Measurements from ENCODE around the gene ZNF19.
"Not testable (repeated sequence)": the region's sequence is repeated elsewhere in the genome, so short reads cannot be mapped to it uniquely, and the experiment has no call there.

The ZNF19 gene

DNA sequence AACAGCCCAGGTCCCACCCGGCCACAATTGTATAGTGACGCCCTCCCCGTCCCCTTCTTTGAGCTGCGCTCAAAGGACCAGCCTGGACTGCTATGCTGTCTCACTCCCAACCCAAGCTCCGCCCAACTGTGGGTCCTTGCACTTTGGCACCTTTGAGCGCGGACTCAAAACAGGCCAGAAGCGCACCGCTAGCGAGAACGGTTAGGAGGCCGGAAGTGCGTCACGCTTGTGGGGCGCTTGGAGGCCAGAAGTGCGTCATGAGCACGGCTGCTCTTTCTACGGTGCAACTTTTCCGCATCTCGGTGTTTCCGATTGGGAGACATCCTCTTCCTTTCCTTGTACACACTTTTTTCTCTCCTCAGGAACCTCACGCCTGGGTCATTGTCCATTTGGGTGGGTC, at the start of gene ZNF19:
Gene ZNF19, minus strand, starts transcription at position 203 of the 400 bp plus-strand sequence. CDS start 7,210 bp downstream, outside the sequence.
- DNase-seq (ENCODE audit: low read depth in 2 of 2), result no peak

DNA sequence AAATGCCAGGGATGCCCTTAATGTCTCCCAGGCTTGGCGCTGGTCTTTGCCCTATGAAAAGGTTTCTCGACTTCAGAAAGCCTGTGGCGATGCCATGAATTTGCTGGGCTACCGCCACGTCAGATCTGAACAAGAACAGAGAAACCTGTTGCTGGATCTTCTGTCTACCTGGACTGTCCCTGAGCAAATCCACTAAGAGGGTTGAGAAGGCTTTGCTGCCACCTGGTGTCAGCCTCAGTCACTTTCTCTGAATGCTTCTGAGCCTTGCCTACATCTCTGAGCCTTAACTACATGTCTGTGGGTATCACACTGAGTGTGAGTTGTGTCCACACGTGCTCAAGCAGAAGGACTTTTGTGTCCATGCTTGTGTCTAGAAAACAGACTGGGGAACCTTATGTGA, 48.5 kb upstream of the ZNF19 start:
- DNase-seq (ENCODE audit: low read depth in 2 of 2), result no peak

DNA sequence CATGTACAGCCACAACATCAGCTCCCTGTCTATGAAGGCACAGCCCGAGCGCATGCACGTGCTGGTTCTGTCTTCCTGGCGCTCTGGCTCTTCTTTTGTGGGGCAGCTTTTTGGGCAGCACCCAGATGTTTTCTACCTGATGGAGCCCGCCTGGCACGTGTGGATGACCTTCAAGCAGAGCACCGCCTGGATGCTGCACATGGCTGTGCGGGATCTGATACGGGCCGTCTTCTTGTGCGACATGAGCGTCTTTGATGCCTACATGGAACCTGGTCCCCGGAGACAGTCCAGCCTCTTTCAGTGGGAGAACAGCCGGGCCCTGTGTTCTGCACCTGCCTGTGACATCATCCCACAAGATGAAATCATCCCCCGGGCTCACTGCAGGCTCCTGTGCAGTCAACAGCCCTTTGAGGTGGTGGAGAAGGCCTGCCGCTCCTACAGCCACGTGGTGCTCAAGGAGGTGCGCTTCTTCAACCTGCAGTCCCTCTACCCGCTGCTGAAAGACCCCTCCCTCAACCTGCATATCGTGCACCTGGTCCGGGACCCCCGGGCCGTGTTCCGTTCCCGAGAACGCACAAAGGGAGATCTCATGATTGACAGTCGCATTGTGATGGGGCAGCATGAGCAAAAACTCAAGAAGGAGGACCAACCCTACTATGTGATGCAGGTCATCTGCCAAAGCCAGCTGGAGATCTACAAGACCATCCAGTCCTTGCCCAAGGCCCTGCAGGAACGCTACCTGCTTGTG, 47.8 kb upstream of the ZNF19 start:
- no peak for DNase-seq (ENCODE audit: low read depth in 2 of 2)

DNA sequence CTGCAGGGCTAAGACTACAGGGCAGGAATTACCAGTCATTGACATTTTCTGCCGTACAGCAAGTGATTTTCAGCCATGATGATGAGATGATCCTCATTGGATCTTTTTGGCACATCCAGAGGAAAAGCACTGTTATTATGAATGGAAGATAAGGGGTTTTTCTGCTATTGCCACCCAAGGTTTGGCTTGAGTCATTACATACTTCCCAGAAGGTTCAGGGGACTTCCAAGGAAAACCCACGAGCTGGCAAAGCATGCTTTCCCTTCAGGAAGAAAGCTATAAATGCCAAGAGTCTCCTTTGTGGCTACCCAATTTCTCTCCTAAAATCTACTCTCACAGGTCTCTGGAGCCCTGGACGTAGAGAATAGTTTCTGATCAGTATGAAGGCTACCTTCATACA, 43.2 kb upstream of the ZNF19 start:
- no peak for DNase-seq (ENCODE audit: low read depth in 2 of 2)

DNA sequence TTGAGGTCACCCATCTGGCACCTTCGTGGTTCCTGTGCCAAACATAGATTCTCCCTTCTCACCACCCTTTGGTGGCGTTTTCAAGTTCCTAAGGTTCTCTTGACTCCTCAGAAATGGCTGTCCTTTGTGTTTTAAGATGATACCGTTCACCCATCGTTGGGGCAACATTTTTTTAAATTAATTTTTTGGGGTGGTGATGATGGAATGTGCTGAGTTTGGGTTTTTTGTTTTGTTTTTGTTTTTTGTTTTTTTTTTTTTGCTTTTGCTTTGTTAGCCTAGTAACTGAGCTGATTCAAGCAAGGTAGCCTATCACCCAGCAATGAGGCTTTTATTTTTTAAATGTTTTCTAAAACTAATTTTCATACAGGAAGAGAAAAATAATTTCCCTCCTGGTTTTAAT, 39.7 kb upstream of the ZNF19 start:
- no peak for DNase-seq (ENCODE audit: low read depth in 2 of 2)

DNA sequence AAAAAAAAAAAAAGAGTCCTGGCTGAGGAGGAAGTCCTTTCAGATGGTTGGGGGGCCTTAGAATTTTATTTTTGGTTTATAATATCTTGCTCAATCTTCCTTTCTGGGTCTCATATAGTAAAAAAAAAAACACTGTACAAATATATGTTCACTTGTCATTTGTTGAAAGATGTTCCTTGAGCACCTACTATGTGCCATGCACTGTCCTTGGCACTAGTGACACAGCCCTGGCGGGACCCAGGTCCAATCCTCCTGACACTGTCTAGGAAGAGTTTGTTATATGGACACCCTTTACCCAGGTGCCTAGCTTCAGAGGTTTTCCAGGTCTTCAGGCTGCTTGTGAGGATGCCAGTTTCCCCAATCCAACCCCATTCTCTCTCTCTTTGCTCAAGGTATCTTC, 39.1 kb upstream of the ZNF19 start:
- no peak for DNase-seq (ENCODE audit: low read depth in 2 of 2)

DNA sequence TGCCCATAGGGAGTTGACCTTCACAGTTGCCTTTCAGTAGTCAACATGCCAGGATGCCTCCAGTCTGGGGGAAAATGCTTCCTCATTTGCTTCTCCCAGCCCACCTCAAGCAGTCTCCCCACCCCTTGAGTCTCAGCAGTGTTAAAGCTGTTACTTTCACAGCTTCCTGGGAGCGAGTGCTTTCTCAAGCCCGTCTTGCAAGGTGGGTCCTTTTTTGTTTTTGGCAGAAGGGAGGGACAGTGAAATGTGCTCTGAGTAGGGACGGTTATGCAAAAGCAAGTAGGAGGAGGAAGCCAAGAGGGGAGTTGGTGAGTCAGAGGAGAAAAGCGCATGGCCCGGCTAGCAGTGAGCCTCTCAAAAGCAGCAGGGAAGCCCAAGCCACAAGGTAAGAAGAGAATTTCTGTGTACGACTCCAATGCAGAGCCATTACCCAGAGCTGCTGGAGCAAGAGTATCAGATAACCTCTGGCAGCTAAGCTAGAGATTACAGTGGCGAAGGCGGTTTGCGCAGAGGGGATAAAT, 37.0 kb upstream of the ZNF19 start, which contains the start of gene CHST4:
Gene CHST4, plus strand, starts transcription at position 316 of the 521 bp plus-strand sequence. CDS start 10,252 bp downstream, outside the sequence.
- DNase-seq (ENCODE audit: low read depth in 2 of 2), result no peak

DNA sequence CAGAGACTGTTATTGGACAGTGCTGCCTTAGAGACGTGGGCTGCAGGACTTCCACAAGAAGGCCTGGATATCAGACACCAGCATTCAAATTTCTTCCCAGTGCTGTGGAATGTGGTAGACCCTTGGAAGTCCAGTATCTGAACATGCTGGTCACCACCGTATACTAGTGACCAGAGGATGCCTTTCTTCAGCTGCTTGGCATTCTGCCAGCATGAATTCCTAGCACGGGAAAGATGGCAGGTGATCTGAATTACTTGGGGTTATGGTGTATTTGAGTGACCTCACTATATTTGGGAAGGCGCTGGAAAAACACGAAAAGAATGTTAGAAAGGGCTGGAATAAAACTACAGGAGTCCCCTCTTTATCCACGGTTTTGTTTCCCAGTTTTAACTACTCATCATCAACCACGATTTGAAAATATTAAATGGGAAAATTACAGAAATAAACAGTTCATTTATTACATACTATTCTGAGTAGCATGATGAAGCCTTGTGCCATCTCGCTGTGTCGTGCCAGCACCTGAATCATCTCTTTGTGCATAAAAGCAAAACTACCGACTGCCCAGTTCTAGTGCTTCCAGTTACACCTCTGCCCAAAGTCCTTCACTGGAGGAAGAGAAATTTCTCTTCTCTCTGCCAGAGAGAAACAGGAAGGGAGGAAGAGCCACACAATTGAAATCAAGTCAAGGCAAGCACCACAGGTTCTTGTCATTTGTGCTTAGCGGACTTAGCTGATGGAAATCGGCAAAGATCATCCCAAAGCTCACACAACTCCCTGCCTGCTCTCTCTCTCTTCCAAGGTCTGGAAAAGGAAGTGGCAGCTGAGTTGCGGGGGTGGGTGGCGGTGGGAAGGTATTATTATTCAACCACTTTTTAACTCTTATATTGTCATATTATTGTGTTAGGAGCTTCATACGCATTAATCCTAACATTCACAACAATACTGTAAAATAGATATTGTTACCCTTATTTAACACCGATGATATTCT, 35.7 kb upstream of the ZNF19 start:
- DNase-seq (ENCODE audit: low read depth in 2 of 2), result no peak

DNA sequence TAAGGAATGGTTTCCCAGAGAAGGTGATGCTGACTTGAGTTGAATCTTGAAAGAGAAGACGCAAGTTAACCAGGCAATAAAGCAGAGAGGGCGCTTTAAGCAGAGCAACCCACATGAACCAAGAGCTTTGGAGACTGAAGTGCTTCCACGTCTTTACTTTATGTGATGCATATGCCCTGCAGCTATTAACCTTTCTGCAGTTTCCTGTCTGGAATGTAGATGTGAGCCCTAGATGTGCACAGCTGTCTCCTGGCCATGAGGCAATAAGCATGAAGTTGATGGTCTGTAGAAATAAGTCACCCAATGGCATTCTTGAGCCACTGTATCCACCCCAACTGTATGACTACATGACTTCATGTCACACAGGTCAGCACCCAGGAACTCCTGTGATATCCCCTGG, 31.4 kb upstream of the ZNF19 start:
- DNase-seq (ENCODE audit: low read depth in 2 of 2), result no peak

DNA sequence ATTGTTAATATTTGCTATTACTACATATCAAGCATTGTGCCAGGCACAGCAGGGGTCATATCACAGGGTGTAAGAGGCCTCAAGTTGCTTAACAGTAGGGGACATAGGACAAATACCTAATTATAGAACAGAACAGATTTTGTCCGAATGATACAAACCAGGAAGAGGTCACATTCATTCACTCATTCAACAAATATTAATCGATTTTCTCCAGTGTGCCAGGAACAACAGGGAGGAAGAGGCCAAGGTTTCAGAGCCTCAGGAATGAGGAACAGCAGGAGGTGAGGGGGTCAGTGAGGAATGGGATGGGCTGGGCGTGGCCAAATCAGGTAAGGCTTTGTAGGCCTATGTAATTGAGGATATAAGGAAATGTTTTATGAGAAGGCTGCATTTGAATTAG, 25.9 kb upstream of the ZNF19 start:
- no peak for DNase-seq (ENCODE audit: low read depth in 2 of 2)

DNA sequence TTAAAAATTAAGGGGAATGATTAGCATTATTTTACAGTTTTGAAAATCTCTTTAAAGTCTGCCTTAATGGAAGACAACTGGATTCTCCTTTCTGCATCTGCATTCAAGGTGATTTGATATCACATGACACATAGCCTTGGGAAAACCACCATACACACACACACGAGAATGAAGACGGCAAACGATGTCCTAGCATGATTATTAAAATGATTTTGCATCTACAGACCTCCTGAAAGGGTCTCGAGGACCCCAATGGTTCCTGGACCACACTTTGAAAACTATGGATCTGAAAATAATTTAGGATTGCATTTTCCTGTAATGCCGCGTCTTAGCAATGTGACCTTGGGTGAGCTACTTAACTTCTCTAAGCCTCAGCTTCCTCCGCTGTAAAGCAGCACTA, 25.4 kb upstream of the ZNF19 start:
- no peak for DNase-seq (ENCODE audit: low read depth in 2 of 2)

DNA sequence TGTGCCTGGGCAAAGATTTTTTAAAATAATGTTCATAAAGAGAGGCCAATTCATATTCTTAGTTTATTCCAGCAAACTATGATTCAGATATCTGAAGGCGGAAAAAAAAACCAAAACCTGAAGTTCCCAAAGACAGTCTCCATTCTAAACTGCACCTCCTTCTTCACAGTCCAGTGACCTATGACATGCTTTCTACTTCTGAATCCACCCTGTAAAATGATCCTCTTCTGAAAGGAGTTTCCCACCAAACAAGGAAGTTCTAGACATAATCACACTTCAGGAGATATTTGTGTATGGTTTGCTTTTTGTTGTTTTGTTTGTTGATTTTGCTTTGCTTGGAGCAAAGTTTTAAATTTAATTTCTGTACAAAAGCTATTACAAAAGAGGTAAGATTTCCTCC, 24.2 kb upstream of the ZNF19 start:
- DNase-seq (ENCODE audit: low read depth in 2 of 2), result no peak

DNA sequence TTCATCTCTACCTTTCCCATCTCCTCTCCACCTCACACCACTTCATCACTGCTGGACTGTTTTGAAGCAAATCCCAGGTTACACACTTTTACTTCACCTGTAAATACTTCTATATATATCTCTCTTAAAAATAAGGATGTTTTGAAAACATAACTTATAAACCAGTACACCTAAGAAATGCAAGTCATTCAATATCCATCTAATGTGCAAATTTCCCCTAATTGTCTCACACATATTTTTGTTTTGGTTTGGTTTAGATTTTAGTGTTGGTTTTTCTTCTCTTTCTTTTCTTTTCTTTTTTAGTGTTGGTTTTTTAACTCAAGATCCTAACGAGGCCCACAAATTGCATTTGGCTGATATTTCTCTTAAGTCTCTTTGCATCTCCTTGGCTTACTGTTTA, 17.9 kb upstream of the ZNF19 start:
- DNase-seq (ENCODE audit: low read depth in 2 of 2), result no peak

DNA sequence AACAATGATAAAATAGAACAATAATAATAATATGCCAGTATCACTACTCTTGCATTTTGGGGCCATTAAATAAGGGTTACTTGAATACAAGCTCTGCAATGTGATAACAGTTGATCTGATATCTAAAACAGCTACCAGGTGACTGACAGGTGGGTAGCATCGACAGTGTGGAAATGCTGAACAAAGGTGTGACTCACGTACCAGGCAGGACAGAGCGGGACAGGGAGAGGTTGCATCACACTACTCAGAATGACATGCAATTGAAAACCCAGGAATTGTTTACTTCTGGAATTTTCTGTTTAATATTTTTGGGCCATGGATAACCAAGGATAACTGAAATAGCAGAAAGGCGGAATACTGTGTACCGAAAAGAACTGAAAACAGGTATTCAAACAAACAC, 15.8 kb upstream of the ZNF19 start:
- DNase-seq (ENCODE audit: low read depth in 2 of 2), result no peak

DNA sequence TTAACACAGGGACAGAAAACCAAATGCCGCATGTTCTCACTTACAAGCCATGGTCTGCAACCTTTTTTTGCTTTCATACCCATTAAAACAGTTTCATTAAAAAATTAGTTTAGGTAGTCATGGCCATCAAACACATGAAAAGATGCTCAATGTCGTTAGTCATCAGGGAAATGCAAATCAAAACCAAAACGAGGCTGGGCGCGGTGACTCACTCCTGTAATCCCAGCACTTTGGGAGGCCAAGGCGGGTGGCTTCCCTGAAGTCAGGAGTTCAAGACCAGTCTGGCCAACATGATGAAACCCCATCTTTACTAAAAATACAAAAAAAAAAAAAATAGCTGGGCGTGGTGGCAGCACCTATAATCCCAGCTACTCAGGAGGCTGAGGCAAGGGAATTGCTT, 14.9 kb upstream of the ZNF19 start:
- not testable (repeated sequence) for DNase-seq (ENCODE audit: low read depth in 2 of 2)

DNA sequence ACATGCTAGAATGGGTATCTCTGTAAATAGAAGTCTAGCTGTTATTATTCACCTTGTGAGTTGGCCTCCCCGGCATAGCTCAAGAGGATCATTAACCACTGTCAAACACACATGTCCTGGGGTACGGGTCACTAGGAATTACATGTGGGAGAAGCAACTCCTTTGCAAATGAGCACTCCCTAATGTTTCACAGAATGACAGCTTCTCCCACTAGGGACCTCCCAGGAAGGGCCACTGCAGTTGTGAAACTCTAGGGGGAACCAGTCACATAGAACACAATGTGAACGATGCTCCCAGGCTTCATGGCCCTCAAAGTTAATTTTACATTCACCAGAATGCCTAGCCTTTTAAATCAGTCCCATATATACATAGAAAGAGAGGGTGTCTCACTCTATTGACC, 12.4 kb upstream of the ZNF19 start:
- DNase-seq (ENCODE audit: low read depth in 2 of 2), result no peak

DNA sequence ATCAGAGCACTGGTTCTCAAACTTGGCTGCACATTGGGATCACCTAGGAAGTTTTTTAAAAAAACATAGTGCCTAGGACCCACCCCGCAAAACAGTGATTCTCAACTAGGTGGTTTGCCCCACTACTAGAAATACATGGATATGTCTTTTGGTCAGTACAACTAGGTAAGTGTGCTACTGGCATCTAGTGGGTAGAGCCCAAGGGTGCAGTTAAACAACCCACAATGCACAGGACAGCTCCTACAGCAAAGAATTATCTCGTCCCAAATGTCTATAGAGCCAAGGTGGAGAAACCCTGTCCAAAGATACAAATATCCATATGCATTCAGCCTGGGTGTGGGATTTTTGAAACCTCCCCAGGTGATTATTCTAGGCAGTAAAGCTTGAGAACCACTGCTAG, 11.8 kb upstream of the ZNF19 start:
- no peak for DNase-seq (ENCODE audit: low read depth in 2 of 2)

DNA sequence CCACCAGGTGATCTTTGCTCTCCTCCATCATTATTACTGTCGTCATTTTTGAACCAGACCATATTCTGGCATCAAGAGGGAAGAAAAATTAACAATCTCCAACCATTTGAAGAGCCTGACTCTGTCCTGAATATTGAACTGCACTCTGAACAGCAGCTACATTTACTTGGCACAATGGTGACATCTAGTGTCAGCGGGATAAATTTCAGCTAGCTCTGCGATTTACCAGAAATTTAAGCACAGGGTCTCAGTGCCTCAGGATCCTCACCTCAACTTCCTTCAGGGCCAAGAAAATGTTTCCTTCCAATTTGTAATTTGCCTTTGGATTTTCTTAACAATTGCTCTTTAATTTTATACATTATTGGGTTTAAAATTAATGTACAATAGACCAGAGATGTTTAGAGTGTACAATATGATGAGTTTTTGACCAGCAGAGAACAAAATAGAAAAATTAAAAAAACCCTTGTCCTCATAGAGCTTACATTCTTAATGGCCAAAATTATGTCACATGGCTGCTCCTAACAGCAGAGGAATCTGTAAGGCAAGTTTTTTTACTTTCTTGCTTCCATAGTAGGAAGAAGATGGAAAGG, 10.7 kb upstream of the ZNF19 start:
- DNase-seq (ENCODE audit: low read depth in 2 of 2), result peak in 1 of 2 donors; percentile 5

DNA sequence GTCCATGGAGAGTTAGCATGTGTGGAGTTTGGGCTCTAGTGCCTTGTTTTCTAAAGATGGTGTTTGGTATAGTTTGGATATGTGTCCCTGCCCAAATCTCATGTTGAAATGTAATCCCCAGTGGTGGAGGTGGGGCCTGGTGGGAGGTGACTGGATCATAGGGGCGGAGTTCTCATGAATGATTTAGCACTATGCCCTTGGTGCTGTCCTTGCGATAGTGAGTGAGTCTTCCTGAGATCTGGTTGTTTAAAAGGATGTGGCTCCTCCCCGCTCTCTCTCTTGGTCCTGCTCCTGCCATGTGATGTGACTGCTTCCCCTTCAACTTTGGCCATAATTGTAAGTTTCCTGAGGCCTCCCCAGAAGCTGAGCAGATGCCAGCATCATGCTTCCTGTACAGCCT, 8.9 kb upstream of the ZNF19 start:
- no peak for DNase-seq (ENCODE audit: low read depth in 2 of 2)

DNA sequence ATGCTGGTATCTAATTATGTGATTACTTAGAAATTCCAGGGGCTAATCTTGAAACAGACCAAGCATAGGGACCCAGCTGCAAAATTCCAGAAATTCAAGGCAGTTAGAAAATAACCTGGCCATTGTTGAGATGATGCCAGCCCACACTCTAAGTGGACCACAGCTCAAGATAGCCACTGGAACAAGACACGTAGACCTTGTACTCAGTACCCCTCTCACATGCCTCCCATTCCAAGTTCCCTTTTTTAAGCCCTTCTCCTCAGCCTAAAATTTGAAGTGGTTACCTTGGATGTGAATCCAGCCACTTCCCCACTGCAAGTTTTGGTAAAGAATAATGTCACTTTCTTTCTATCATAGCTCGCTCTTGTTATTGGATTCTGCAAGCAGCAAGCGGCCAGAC, 4.1 kb upstream of the ZNF19 start:
- DNase-seq (ENCODE audit: low read depth in 2 of 2), result no peak

DNA sequence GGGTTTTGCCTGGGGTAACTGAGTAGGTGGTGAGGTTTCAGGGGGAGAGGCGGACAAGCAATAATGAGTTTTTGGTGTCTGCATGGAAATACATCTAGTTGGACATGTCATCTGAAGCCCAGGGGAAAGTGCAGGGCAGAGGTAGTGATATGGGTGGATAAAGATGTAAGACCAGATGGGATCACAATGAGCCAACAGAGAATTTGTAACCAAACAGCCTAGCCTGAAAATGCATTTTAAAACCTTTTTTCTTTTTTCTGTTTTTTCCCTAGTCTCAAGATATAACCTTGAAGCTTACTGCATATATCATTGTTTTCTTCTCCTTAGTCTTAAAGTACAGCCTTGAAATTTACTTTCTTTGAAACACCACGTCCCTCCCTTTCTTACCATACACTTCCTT, 3.7 kb upstream of the ZNF19 start:
- DNase-seq (ENCODE audit: low read depth in 2 of 2), result no peak

DNA sequence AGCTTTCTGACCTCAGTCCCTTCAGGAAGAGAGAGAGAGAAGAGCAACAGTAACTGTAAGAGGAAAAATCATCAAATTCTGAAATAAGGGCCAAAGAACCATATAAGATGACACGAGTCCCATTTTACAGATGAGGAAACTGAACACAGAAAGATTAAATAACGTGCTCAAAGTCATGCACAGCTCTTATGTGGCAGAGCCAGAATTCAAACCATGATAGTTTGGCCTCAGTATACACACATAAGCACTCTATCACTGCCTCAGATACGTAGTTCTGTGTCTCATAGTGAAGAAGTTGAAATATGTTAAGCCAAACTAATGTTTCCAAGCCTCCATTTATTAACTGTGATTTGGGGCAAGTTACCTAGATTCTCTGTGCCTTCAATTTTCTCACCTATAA, 1.9 kb upstream of the ZNF19 start:
- DNase-seq (ENCODE audit: low read depth in 2 of 2), result no peak
